Panc1 (cell line): ENCODE results near the gene TRIM56. TPM values are rescaled to one million over a fixed set of nuclear protein-coding genes. Genes with fewer than 3 reads are reported as not detected.

Experiments used
- ATAC-seq: fragments of 200-7000 bp; cut with Tn5 transposase; 2 replicates; pipeline ENCODE4 v1.9.1; 2020; ENCODE audit warnings: mild to moderate bottlenecking, moderate library complexity
- BruUV-seq: library from RNA; stranded (reverse); fragments of 400-500 nt; replicated peaks from 2 replicates; lab custom pipeline; 2021; lab: Mats Ljungman, UMichigan
- CTCF ChIA-PET: fragments of 300-600 bp; sonication (Branson Sonifier 250); formaldehyde crosslinking; loops from one replicate; lab custom pipeline; 2022; ENCODE audit warnings: antibody characterized with exemption; lab: Charles Lee
- POLR2A ChIA-PET: fragments of 300-600 bp; sonication (Branson Sonifier 250); formaldehyde crosslinking; loops from one replicate; lab custom pipeline; 2022; ENCODE audit warnings: antibody characterized with exemption; lab: Charles Lee
- DNase-seq: peaks from one replicate; pipeline ENCODE4 v3.0.0-alpha.2; 2010; ENCODE audit warnings: low read depth, low spot score
- H3K27ac ChIP-seq: 2 replicates; pipeline ENCODE4 v1.5.1; 2011; ENCODE audit warnings: mild to moderate bottlenecking, low read length, inconsistent platforms
- H3K27me3 ChIP-seq: fragments of 200-500 bp; sonication (Bioruptor generic); 2 replicates; pipeline ENCODE4 v1.6.0; 2014; ENCODE audit warnings: low read length, inconsistent platforms; ENCODE audit not compliant: control insufficient read depth, insufficient read depth
- H3K36me3 ChIP-seq: fragments of 200-500 bp; sonication (Bioruptor generic); 2 replicates; pipeline ENCODE4 v1.5.1; 2014; ENCODE audit warnings: inconsistent platforms, mild to moderate bottlenecking, low read length, moderate library complexity; ENCODE audit not compliant: control insufficient read depth, insufficient read depth
- H3K4me1 ChIP-seq: 2 replicates; pipeline ENCODE4 v1.5.1; 2011; ENCODE audit warnings: inconsistent platforms, mild to moderate bottlenecking, low read length, moderate library complexity; ENCODE audit not compliant: control insufficient read depth, insufficient read depth
- H3K4me3 ChIP-seq, 2 experiments: 2 replicates each; pipeline ENCODE4 v1.5.1; 2011 to 2012; ENCODE audit warnings: low read depth in 2 of 2, low read length in 2 of 2, mild to moderate bottlenecking in 2 of 2, inconsistent platforms in 1 of 2, moderate library complexity in 1 of 2
- H3K9me3 ChIP-seq: fragments of 200-500 bp; sonication (Bioruptor generic); 2 replicates; pipeline ENCODE4 v1.5.1; 2014; ENCODE audit warnings: low read depth, mild to moderate bottlenecking, inconsistent platforms, low read length, moderate library complexity; ENCODE audit not compliant: control insufficient read depth, insufficient read depth
- POLR2AphosphoS5 ChIP-seq: IDR thresholded peaks from 2 replicates; pipeline ENCODE4 v1.6.1; 2012; ENCODE audit warnings: mild to moderate bottlenecking, low read depth, low read length, moderate library complexity
- REST ChIP-seq, 2 experiments: IDR thresholded peaks; 2 replicates each; pipeline ENCODE4 v1.6.1; 2011 to 2012; ENCODE audit warnings: low read depth in 2 of 2, control low read depth in 1 of 2, low read length in 1 of 2, mild to moderate bottlenecking in 1 of 2, moderate library complexity in 1 of 2; ENCODE audit not compliant: insufficient read depth in 1 of 2
- SIN3A ChIP-seq: IDR thresholded peaks from 2 replicates; pipeline ENCODE4 v1.6.1; 2012; ENCODE audit warnings: low read depth, mild to moderate bottlenecking, low read length, moderate library complexity, borderline replicate concordance; ENCODE audit not compliant: insufficient read depth
- TCF7L2 ChIP-seq: IDR thresholded peaks from 2 replicates; pipeline ENCODE4 v1.6.1; 2011; ENCODE audit warnings: mild to moderate bottlenecking, low read depth, low read length, inconsistent platforms
- in situ Hi-C: cut with HindIII; loops from 2 replicates; pipeline ENCODE4 v1.10.0; 2016; ENCODE audit warnings: low sequenced_read_pairs, low pct_unique_long_range_greater_than_20kb
- intact Hi-C: fragments of 100-400 bp; cut with micrococcal nuclease; formaldehyde crosslinking; loops from one replicate; pipeline ENCODE4 v1.10.0; 2022; ENCODE audit not compliant: unreplicated experiment
- total RNA-seq: library from RNA; stranded (reverse); gene quantifications from one replicate; pipeline ENCODE4 v1.2.1, GENCODE V29; 2021; ENCODE audit not compliant: unreplicated experiment
- TF ChIP-seq, protein P1 (sequence below): fragments of 450-650 bp; IDR thresholded peaks from 2 replicates; pipeline ENCODE4 v1.5.1; 2017; ENCODE audit warnings: mild to moderate bottlenecking

Gene TRIM56
- total RNA-seq, 1 experiment from 2014 or later: 37.4 TPM

DNA sequence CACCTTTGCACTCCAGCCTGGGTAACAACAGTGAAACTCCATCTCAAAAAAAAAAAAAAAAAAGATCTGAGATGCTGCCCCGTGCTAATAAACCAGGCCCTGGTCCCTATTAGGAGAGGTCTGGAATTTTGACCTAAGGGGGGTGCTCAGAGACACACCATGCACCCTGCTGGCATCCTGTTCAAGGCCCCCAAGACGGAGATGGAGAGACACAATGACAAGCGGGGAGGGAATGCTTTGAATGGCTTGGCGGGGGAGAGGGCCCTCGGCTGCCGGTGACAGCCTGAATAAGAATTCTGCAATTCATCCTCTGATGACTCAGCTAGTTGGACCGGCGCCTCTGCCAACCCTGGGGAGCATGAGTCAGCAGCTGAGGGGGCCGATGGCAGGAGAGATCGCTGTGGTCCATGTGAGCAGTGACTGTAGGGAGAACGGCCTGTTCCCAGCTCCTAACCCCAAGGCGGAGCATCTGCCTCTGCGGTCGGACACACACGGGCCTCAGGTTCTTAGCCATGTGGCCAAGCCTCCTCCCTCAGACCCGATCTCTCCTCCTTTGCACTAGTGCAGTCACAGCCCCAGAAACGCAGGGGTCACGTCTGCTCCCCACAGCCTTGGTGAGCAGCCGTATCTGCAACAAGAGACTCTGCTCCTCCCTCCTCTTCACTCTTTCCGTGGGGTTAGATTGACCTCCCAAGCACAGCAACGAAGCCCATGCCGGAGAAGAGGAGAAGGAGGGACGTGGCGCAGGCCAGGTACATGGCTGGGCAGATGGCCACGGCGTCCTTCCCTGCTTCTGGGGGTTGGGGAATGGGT, 14.9 kb downstream of the TRIM56 start:
- CTCF ChIA-PET: interaction anchor here (2.0 kb wide), 1 partner anchor 44 kb away, joined by 8 read pairs; no protein-coding TSS in a partner anchor
- peaks cover 63% of the 10 kb centered on the region for H3K4me1 ChIP-seq
- in situ Hi-C loops: no loop called here

More for the DNA sequence above, 14.9 kb downstream of the TRIM56 start:
- Histone ChIP-seq H3K4me3 (peak overlapping the region; percentile 16 to 43), H3K27me3 (no peaks in the 10 kb centered on the region), H3K27ac (peak overlapping the region; percentile 97), H3K36me3 (no peaks in the 10 kb centered on the region), H3K9me3 (no peaks in the 10 kb centered on the region)
- DNase-seq (peak; percentile 98), ATAC-seq (peak; percentile 92)
- POLR2A ChIA-PET: interaction anchor here (0.6 to 1.4 kb wide), 4 partner anchors 17 to 374 kb away, joined by 4 to 15 read pairs (median 5); no protein-coding TSS in a partner anchor
- BruUV-seq: no TSS peak
- TF ChIP-seq, protein P1, sequence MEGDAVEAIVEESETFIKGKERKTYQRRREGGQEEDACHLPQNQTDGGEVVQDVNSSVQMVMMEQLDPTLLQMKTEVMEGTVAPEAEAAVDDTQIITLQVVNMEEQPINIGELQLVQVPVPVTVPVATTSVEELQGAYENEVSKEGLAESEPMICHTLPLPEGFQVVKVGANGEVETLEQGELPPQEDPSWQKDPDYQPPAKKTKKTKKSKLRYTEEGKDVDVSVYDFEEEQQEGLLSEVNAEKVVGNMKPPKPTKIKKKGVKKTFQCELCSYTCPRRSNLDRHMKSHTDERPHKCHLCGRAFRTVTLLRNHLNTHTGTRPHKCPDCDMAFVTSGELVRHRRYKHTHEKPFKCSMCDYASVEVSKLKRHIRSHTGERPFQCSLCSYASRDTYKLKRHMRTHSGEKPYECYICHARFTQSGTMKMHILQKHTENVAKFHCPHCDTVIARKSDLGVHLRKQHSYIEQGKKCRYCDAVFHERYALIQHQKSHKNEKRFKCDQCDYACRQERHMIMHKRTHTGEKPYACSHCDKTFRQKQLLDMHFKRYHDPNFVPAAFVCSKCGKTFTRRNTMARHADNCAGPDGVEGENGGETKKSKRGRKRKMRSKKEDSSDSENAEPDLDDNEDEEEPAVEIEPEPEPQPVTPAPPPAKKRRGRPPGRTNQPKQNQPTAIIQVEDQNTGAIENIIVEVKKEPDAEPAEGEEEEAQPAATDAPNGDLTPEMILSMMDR: no peak
- peak; percentile 85 for TF ChIP-seq TCF7L2
- TF ChIP-seq SIN3A: peak; percentile 92; the same call in 1 of the 2 replicates
- TF ChIP-seq POLR2AphosphoS5: peak; percentile 88
- no peak; a peak in 1 of 4 replicates for TF ChIP-seq REST (IDR thresholded peaks at IDR 0.05; ENCODE audit: insufficient read depth in 1 of 2, low read depth in 2 of 2, low read length in 1 of 2)
- intact Hi-C loops: no loop called here
